Stomach (tissue), 9 donors: Measurements from ENCODE around the gene PLEKHA6. TPM values are rescaled to one million over a fixed set of nuclear protein-coding genes. Genes with fewer than 3 reads are reported as not detected.

Source experiments
- DNase-seq, 2 donors: peaks; one replicate each; pipeline versions ENCODE4 v3.0.0 to v3.0.0-alpha.2; 2013 to 2019
- H3K27ac ChIP-seq, 5 donors: fragments of 200-600 bp in 4 of 5; sonication (generic) in 4 of 5; one replicate each; pipeline ENCODE4 v1.5.1; 2013 to 2019; ENCODE audit warnings: mild to moderate bottlenecking in 1 of 5, moderate library complexity in 1 of 5
- H3K27me3 ChIP-seq, 3 donors: fragments of 200-600 bp; sonication (generic); one replicate each; pipeline ENCODE4 v1.5.1; 2017 to 2019; ENCODE audit warnings: mixed run types in 1 of 3
- H3K36me3 ChIP-seq, 4 donors: fragments of 200-600 bp; sonication (generic); 1 replicate in 3 of 4; 2 replicates in 1 of 4; pipeline ENCODE4 v1.5.1; 2016 to 2019
- H3K4me1 ChIP-seq, 4 donors: fragments of 200-600 bp; sonication (generic); one replicate each; pipeline ENCODE4 v1.5.1; 2016 to 2019
- H3K4me3 ChIP-seq, 4 donors: fragments of 200-600 bp; sonication (generic) in 3 of 4; one replicate each; pipeline ENCODE4 v1.5.1; 2016 to 2019; ENCODE audit warnings: mild to moderate bottlenecking in 1 of 4
- H3K9me3 ChIP-seq, 4 donors: fragments of 200-600 bp; sonication (generic); one replicate each; pipeline ENCODE4 v1.5.1; 2016 to 2019
- EP300 ChIP-seq: sonication (generic); formaldehyde crosslinking; IDR thresholded peaks from one replicate; pipeline ENCODE4 v1.6.1; 2017; ENCODE audit warnings: antibody characterized with exemption
- POLR2A ChIP-seq, 4 donors: fragments of 450-650 bp; IDR thresholded peaks; one replicate each; pipeline ENCODE4 v1.6.1; 2016; ENCODE audit warnings: antibody characterized with exemption in 4 of 4, control low read depth in 2 of 4, mild to moderate bottlenecking in 1 of 4, moderate library complexity in 1 of 4
- POLR2AphosphoS5 ChIP-seq, 3 donors: sonication (generic); formaldehyde crosslinking; IDR thresholded peaks; one replicate each; pipeline ENCODE4 v1.6.1; 2016; ENCODE audit warnings: antibody characterized with exemption in 3 of 3
- WGBS, 5 donors: extraction: QIAGEN DNeasy Blood & Tissue Kit in 3 of 5; methylation state at CpG; one replicate each; pipeline versions ENCODE4 v1.1.5 to v1.1.7; 2013 to 2018; 5-methylcytosine and 5-hydroxymethylcytosine counted together
- intact Hi-C: fragments of 100-400 bp; cut with DNase I; formaldehyde crosslinking; loops from one replicate; pipeline ENCODE4 v1.15.1; 2023; ENCODE audit warnings: low total_unique reads
- polyA plus RNA-seq, 3 donors: library from polyadenylated mRNA; stranded (reverse); fragments of 200-250 nt; gene quantifications; one replicate each; pipeline ENCODE4 v1.2.3, GENCODE V29; 2013
- total RNA-seq, 5 donors: library from RNA; depleted of rRNA; stranded (reverse); fragments of >200 nt; gene quantifications; one replicate each; pipeline versions ENCODE4 v1.1.0 to v1.2.3, GENCODE V29; 2014 to 2016
- TF ChIP-seq, protein P1 (sequence below), 7 experiments: fragments of 450-650 bp in 4 of 7; fragments of 200-600 bp in 3 of 7; sonication (generic) in 3 of 7; IDR thresholded peaks; one replicate each; pipeline ENCODE4 v1.5.1; 2016 to 2019; ENCODE audit warnings: antibody characterized with exemption in 7 of 7, control low read depth in 2 of 7, mild to moderate bottlenecking in 1 of 7
- donor health status: healthy with polysubstance abuse.
- donor health status: Bipolar disorder and iron deficiency.
- donor health status: healthy.

PLEKHA6 gene
- total and polyA plus RNA-seq, 8 donors = 6.4 to 97.9 (median 34.8) TPM

DNA sequence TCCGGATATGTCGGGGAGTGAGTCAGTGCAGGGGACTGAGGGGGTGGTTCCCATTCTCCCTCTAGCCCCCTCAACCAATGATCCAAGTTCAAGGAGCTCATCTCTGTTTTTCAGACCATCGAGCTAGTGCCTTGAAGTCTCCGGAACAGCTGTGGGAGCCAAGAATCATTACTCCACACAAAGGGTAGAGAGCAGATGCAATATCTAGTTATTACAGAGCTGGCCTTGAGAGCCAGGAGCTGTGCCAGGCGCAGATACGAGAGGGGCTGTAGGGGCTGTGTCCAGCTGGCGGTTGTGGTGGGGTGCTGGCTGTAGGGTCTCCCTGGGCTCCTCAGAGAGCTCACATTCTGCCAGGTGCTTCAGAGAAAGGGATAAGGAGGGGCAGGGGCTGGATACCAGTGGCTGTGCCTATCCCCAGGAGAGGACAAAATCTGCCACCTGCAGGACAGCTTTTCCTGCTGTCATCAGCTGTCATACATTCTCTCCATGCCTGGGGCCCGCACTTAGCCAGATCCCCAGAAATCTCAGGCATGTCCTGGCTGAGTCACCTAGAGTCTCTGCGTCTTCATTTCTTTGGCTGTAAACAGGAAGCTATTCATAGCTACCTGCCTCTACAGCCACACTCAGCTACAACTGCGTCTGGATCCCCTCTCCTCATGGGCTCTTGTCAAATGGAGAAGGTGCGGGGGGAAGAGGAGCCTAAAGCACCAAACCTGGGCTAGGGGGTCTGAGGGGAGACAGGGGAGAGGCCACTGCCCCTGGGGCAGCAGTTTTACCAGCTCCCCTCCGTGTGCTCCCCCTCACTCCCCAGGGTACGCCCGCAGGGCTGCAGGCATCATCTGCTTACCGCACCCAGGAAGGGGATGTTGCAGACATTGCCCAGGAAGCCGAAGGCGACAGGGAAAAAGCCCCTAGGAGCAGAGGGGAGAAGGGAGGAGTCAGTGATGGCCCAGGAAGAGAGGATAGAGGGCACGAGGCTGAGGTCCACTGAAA, 161.1 kb downstream of the PLEKHA6 start:
- Histone ChIP-seq H3K27ac (no peak overlapping the region), H3K27me3 (peaks cover 0 to 53% (median 0%) of the 10 kb centered on the region in 3 donors), H3K9me3 (no peaks in the 10 kb centered on the region), H3K4me3 (no peak overlapping the region), H3K36me3 (no peaks in the 10 kb centered on the region), H3K4me1 (peaks cover 5 to 12% (median 8%) of the 10 kb centered on the region in 4 donors)
- TF ChIP-seq EP300 (no peak), POLR2AphosphoS5 (IDR thresholded peaks at IDR 0.05) (no peak), POLR2A (IDR thresholded peaks at IDR 0.05) (no peak)
- TF ChIP-seq, protein P1, sequence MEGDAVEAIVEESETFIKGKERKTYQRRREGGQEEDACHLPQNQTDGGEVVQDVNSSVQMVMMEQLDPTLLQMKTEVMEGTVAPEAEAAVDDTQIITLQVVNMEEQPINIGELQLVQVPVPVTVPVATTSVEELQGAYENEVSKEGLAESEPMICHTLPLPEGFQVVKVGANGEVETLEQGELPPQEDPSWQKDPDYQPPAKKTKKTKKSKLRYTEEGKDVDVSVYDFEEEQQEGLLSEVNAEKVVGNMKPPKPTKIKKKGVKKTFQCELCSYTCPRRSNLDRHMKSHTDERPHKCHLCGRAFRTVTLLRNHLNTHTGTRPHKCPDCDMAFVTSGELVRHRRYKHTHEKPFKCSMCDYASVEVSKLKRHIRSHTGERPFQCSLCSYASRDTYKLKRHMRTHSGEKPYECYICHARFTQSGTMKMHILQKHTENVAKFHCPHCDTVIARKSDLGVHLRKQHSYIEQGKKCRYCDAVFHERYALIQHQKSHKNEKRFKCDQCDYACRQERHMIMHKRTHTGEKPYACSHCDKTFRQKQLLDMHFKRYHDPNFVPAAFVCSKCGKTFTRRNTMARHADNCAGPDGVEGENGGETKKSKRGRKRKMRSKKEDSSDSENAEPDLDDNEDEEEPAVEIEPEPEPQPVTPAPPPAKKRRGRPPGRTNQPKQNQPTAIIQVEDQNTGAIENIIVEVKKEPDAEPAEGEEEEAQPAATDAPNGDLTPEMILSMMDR (IDR thresholded peaks at IDR 0.05) = no peak
- WGBS, 5 donors = 59 to 66% (median 63%) methylated on average over 18 of the region's 18 CpGs
- DNase-seq = peak in 1 of 2 donors; percentile 65
- intact Hi-C loops = no loop called here

DNA sequence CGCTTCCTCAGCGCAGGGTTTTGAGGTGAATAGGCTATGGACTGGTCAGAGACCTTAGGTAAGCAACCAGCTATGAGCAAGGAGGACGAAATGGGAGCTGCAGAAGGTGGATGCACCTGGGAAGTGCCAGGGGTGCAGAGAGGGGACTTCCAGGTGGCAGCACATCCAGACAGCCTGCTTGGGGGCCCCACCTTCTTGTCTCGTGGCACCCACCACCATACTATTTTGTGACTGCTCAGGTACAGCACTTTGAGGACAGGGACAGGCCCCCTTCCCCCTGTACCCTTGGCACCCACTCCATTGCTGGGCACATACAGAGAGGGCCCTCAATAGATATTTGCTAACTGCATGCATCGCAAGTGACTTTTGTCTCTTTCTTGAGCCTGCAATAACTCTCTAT, 162.7 kb downstream of the PLEKHA6 start:
- WGBS, 5 donors = 72 to 79% (median 76%) methylated on average over 5 of the region's 5 CpGs
- Histone ChIP-seq H3K9me3 (no peaks in the 10 kb centered on the region), H3K27ac (no peak overlapping the region), H3K36me3 (no peaks in the 10 kb centered on the region), H3K4me3 (no peak overlapping the region), H3K27me3 (peaks cover 0 to 56% (median 0%) of the 10 kb centered on the region in 3 donors), H3K4me1 (peaks cover 5 to 25% (median 18%) of the 10 kb centered on the region in 4 donors)
- intact Hi-C loops = no loop called here
- DNase-seq = no peak
- TF ChIP-seq POLR2A (IDR thresholded peaks at IDR 0.05) = no peak
- TF ChIP-seq POLR2AphosphoS5 (IDR thresholded peaks at IDR 0.05) = no peak
- TF ChIP-seq, protein P1 (IDR thresholded peaks at IDR 0.05) = no peak
- no peak for TF ChIP-seq EP300

DNA sequence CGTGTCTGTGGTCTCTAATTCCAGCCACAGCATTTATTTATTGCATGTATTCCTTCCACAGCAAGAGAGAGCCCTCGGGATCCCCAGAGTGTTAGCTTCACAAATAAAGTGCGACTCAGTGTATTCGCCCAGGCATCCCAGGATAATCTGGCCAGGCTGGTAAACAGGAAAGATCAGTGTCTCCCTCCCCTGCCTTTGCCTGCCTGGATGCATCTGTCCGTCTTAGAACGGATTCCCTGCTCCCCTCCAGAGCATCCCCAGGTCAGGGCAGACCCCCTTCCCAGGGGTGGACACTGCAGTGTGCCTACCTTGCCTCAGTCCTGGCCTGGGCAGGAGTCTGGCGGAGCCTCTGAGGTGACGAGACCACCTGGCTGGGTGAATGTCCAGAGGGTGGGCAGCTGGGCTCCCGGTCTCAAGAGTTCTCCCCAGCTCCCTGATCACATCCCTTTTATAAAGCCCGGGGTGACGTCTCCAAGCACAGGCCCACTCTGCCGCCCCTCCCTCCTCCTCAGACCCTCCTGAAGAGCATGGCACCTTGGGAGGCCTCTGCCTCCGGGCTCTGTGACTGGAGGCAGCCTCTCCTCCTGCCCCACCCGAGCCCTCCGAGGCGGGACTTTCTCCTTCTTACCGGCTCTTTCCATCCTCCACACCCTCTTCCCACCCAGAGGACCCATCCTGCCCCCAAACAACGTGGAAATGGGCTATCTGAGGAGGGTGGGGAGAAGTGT, 163.5 kb downstream of the PLEKHA6 start, which contains the start of gene KISS1:
Gene KISS1 (minus strand): TSS at position 424 of the 728 bp plus-strand sequence. CDS start 3,615 bp downstream, outside the sequence.
- no peak for DNase-seq
- H3K9me3 ChIP-seq = no peaks in the 10 kb centered on the region
- no peaks in the 10 kb centered on the region for H3K36me3 ChIP-seq
- WGBS, 5 donors = 60 to 65% (median 62%) methylated on average over 18 of the region's 18 CpGs
- no peak within 1 kb of the TSS for H3K4me3 ChIP-seq
- no peak within 1 kb of the TSS for H3K27ac ChIP-seq
- H3K27me3 ChIP-seq = peaks cover 0 to 62% (median 0%) of the 10 kb centered on the region in 3 donors
- TF ChIP-seq EP300 (no peak), POLR2AphosphoS5 (IDR thresholded peaks at IDR 0.05) (no peak), POLR2A (IDR thresholded peaks at IDR 0.05) (no peak)
- TF ChIP-seq, protein P1 (IDR thresholded peaks at IDR 0.05) = no peak
- peaks cover 8 to 33% (median 18%) of the 10 kb centered on the region in 4 donors for H3K4me1 ChIP-seq
- intact Hi-C loops = no loop called here

DNA sequence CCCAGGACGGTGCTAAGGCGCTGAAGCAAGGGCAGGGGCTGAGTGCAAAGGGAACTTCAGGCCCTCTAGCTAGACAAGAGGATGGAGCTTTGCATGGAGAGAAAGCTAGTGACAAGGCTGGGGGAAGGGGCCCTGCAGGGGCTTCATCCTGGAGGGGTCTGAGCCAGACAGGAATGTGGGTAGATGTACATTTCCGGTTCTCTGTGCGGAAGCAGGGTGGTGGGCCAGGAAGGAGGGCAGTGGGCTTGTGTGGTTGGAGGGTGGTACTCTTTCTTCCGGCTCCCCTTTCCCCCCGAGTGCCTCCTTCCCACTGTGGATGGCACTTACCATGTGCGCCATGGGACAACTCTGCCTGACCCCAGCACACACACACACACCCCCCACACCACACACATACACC, 165.0 kb downstream of the PLEKHA6 start:
- H3K9me3 ChIP-seq = no peaks in the 10 kb centered on the region
- DNase-seq = no peak

More for the DNA sequence above, 165.0 kb downstream of the PLEKHA6 start:
- peak overlapping the region in 1 of 5 donors; percentile 58 for H3K27ac ChIP-seq
- no peak for TF ChIP-seq POLR2AphosphoS5 (IDR thresholded peaks at IDR 0.05)
- TF ChIP-seq, protein P1 (IDR thresholded peaks at IDR 0.05) = no peak
- TF ChIP-seq EP300 = no peak
- TF ChIP-seq POLR2A (IDR thresholded peaks at IDR 0.05) = no peak
- 46 to 60% (median 58%) methylated on average over 6 to 7 of the region's 7 CpGs for WGBS, 5 donors
- intact Hi-C loops = no loop called here
- H3K36me3 ChIP-seq = no peaks in the 10 kb centered on the region
- H3K4me1 ChIP-seq = peaks cover 21 to 48% (median 29%) of the 10 kb centered on the region in 4 donors
- no peak overlapping the region for H3K4me3 ChIP-seq
- peaks cover 0 to 64% (median 3%) of the 10 kb centered on the region in 3 donors for H3K27me3 ChIP-seq
